H1 (cell line): Measurements from ENCODE around the gene ZNF746. TPM values are rescaled to one million over a fixed set of nuclear protein-coding genes. Genes with fewer than 3 reads are reported as not detected.

Experiments
- polyA plus RNA-seq, 7 experiments: library from polyadenylated mRNA; depleted of rRNA in 3 of 7; stranded (reverse) in 5 of 7; unstranded in 2 of 7; fragments of >200 nt in 5 of 7; fragments of 200-250 nt in 2 of 7; gene quantifications; 1 replicate in 5 of 7; 2 replicates in 1 of 7; 4 replicates in 1 of 7; pipeline versions ENCODE4 v1.2.1 to v1.2.3, GENCODE V29; 2011 to 2013; ENCODE audit warnings: missing spikeins in 2 of 7, mixed read lengths in 2 of 7
- total RNA-seq: library from RNA; stranded (reverse); fragmentation: NEBNext Ultra II Directional; extraction: Animal tissue kit (Norgen Biotek cat#: 25700); gene quantifications from 2 replicates; pipeline ENCODE4 v1.2.1, GENCODE V29; 2021

ZNF746 gene
- total and polyA plus RNA-seq, 2 of the 8 experiments (the other 6 are each of a cell fraction or from before 2014, with no cell fraction given), result 7.5 to 15.6 TPM

Other genes starting within 250 kb of the ZNF746 start
- 7.3 and 8.3 TPM in 2 replicates for gene ZNF783, start 235.6 kb downstream of the ZNF746 start, total RNA-seq
- 8.2 and 10.3 TPM in 2 replicates for gene ZNF783, start 235.6 kb downstream of the ZNF746 start, polyA plus RNA-seq (2011; rRNA removed)
- gene ZNF777, start 36.7 kb downstream of the ZNF746 start, total RNA-seq, result 10.1 and 11.2 TPM in 2 replicates
- 8.0 and 9.4 TPM in 2 replicates for gene ZNF777, start 36.7 kb downstream of the ZNF746 start, polyA plus RNA-seq (2011; rRNA removed)